Activated CD8-positive, alpha-beta memory T cell treated with anti-CD3 and anti-CD28 coated beads for 24 hours (primary cell): Measurements from ENCODE around the gene TTC16.

Experiments used
- DNase-seq: peaks from one replicate; pipeline ENCODE4 v3.0.0-alpha.2; 2020

TTC16 gene

DNA sequence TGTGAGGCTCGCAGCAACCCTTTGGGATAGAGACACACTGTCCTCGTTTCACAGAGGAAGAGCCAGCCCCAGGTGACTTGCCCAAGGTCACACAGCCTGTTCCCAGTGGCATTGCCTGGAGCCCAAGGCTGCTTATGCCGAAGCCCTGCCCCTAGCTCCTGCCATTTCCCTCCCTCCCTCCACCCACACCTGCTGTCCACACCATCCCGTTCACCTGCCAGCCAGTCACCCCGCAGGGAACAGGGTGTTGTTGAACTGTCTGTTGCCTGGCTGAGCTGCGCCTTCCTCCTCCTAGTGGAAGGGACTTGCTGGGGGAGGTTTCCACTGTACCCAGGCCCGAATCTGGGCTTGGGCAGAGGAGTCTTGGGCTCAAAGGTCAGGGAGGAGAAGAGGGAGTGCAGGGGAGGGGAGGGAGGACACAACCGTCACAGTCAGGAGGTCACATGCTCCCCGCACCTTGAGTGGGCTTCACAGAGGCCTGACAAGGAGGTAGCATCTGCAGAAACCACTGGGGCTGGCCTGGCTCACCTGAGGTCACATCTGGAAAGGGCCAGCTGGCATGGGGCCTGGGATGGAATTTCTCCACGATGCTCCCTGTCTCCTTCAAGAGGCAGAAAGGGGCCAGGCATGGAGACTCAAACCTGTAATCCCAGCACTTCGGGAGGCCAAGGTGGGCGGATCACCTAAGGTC is 6.3 kb downstream of the TTC16 start:
- no peak for DNase-seq

DNA sequence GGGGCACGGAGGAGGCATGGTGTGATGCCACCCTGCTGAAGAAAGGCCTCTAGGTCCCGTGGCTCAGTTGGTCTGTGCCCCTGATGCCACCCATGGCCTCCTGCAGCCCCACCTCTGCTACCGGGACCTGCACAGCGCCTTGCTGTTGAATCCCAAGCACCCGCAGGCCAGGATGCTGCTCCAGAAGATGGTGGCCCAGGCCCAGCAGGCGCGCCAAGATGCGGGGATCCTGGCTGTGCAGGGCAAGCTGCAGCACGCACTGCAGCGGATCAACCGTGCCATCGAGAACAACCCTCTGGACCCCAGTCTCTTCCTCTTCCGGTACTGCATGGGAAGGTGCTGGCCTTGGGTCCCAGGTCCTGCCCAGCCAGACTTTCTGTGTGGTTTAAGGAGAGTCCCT is 7.1 kb downstream of the TTC16 start:
- no peak for DNase-seq

DNA sequence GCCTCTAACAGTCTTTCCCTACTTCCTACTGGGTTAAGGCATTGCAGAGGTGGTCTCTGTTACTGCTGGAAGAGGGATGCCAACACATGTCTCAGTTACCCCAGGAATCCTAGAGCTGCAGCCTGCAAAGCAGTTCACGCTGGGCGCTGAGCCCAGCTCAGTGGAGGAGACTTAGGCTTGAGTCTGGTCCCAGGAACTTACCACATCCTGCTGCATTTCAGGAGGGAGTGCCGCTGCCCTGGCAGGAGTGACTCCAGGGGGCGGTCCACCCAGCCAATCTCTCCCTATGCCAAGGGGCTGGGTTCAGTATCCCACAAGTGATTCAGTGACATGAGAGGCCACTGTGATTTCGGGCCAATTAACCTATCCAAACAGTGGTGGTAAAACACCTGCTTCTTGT is 7.6 kb downstream of the TTC16 start:
- DNase-seq = no peak

DNA sequence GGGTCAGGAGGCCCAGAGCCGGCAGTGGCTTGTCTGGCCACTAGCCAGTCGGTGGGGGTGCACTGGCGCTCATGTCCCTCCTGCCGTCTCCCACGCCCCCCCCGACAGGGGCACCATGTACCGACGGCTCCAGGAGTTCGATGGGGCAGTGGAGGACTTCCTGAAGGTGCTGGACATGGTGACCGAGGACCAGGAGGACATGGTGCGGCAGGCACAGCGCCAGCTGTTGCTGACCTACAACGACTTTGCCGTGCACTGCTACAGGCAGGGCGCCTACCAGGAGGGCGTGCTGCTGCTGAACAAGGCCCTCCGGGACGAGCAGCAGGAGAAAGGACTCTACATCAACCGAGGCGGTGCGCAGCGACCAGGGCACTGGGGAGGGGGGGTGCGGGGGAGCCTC is 8.1 kb downstream of the TTC16 start:
- DNase-seq = no peak

DNA sequence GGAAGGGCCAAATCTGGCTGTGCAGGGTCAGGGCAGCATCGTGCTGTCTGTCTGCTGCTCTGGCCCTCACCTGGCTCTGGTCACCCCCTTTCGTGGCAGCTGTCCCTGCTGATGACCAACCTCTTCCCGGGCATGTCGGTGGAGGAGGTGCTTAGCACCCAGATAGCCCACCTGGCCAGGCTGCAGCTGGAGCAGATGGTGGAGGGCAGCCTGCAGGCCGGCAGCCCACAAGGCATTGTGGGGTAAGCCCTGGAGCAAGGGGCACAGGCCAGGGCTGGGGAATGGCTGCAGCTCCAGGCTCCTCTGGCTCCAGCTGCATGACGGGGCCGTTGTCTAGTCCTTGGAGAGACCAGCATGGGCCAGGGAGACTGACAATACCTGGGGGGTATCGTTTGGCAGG is 11.0 kb downstream of the TTC16 start:
- no peak for DNase-seq

DNA sequence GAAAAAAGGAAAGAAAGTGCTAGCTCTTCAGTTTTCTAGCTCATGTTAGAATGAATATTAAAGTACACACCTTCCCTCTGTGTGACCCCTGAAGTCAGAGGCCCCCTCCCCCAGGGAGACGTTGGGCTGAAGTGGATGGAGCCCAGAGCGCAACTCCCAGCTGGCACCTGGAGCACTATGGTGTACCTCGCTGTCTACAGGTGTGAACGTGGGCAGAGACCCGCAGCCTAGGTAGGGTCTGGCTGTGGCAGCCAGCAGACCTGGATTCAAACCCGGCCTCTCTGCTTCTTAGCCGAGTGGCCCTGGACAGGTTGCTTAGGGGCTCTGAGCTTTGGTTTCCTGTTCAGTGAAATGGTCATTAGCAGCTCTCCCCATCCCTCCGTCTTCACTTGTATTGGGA is 12.9 kb downstream of the TTC16 start:
- DNase-seq = no peak

DNA sequence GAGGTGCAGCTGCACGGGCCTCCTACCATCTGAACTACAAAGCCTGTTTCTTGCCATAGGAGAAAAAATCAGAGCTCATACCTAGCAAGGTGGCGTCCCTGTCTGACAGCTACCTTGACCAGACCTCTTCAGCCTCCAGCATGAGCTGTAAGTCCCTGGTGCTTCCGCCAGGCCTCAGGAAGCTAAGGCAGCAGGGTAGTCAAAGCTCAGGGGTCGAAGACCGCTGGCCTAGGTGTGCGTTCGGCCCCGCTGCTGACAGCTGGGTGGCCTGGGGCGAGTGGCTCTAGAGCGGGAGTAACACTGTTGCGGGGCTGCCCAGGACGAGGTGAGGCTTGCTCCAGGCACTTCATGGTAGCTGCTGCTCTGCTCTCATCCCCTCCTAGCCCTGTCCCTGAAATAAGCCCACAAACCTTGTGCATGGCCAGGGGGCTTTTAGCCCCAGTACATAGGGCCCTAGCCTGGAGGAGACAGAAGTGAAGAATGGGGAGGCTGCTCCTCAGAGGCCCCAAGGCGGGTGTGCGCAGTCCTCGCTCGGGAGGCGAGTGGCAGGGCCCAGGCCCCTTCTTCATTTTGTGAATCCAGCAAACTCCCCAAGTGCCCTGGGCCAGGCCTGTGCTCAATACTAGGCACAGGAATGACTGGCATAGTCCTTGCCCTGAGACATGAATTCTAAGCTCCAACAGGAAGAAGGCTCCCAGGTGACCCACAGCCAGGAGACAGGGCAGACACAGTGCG is 13.8 kb downstream of the TTC16 start:
- DNase-seq = no peak

DNA sequence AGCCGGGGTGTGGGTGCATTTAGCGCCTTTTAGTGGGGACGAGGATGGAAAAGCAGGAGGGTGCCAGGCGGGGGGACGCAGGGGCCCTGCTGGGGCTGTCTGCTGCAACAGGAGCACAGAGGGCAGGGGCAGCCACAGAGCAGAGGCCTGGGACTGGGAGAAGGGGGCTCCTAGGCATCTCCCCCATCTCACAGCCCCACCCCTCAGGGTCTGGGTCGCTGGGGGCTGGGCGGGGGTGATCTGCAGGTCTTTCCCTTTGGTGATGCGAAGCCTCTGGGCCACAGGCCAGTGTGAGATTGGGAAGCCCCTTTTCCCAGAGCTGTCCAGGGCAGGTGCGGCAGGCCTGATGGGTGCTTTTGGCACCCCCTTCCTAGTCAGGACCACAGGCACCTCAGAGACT is 14.4 kb downstream of the TTC16 start:
- no peak for DNase-seq

DNA sequence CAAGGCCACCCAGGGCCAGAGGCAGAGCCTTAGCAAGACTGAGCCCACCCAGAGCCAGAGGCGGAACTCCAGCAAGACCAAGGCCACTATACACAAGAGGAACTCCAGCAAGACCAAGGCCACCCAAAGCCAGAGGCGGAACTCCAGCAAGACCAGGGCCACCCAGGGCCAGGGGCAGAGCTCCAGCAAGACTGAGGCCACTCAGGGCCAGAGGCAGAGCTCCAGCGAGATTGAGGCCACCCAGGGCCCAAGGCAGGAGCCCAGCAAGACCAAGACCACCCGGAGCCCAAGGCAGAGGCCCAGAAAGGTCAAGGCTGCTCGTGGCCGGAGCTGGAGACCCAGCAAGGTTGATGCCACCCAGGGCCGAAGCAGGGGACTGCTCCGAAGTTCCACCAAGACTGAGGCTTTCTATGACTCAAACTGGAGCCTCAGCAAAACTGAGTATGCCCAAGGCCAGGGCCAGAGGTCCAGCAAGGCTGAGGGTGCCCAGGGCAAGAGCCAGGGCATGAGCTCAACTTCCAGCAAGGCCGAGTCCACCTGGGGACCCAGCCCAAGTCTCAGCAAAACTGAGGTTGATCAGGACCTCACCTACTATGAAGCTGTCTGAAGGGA is 15.0 kb downstream of the TTC16 start:
- no peak for DNase-seq

DNA sequence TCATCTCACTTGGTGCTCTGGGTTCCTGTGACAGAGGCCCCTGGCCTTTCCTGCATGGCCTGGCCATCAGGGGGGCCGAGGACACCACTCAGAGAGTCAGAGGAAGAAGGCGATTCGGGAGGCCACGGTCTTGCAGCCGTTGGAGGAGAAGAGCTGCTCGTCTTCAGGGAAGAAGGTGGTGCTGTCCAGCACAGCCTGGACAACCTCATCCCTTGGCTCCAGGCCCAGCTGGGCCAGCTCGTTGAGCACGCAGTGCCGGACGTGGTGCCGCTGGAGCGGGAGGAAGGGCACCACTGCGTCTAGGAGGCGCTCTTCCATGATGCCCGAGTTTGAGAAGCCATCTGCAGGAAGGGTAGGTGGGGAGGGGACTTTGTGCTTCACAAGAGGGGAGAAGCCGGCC is 16.1 kb downstream of the TTC16 start:
- DNase-seq = no peak

DNA sequence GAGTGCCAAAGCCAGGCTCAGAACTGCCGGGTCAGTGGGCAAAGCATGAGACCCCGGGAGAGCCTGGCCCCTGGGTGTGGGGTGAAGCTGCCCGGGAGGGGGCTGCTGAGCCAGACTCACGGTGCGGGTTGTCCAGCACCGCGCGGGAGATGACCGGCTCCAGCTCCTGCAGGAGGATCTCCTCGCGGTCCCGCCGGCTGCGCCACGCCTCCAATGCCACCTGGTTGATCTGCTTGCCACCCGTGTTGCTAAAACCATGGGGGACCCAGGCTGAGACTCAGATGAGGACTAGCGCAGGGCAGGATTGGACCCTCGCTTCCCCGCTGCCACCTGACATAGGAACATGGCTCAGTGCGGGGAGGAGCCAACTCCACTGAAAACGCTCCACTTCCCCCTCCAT is 16.6 kb downstream of the TTC16 start:
- no peak for DNase-seq

DNA sequence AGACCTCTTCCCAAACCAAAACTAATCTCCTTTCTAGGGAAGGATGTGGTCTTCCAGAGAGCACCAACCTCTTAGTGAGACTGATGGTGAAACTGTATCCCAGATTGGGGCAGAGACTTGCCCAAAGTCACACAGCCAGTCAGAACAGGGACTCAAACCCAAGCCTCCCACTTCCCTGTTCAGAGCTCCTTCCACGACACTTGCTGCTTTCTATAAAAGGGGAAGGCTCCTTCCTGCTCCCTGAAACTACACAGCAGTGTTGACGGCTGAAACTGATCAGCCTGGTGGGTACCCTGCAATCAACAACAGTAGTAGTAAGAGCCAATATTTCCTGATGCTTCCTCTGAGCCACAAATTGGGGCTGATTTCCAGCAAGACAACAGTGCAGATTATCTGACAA is 17.7 kb downstream of the TTC16 start:
- DNase-seq = no peak

DNA sequence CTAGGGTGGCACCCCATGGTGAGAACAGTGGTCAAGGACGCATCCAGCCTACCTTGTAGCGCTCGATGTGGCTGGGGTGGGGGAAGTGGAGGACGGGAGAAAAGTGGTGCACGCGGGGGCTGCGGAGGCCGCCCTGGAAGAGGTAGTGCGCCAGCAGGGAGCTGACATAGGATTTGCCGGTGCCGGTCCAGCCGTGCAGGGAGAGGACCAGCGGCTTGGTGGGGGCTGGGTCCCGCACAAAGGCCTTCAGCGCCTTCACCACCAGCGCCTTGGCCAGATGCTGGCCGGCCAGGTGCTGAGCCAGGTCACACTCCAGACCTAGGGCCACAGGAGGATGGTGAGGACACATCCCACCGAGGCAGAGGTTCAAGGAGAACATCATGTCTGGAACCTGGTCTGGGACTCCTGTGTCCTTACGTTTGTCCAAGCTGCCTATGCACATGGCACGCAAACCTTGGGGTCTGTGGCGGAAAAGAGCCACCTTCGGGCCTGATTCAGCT is 18.4 kb downstream of the TTC16 start:
- DNase-seq = no peak

DNA sequence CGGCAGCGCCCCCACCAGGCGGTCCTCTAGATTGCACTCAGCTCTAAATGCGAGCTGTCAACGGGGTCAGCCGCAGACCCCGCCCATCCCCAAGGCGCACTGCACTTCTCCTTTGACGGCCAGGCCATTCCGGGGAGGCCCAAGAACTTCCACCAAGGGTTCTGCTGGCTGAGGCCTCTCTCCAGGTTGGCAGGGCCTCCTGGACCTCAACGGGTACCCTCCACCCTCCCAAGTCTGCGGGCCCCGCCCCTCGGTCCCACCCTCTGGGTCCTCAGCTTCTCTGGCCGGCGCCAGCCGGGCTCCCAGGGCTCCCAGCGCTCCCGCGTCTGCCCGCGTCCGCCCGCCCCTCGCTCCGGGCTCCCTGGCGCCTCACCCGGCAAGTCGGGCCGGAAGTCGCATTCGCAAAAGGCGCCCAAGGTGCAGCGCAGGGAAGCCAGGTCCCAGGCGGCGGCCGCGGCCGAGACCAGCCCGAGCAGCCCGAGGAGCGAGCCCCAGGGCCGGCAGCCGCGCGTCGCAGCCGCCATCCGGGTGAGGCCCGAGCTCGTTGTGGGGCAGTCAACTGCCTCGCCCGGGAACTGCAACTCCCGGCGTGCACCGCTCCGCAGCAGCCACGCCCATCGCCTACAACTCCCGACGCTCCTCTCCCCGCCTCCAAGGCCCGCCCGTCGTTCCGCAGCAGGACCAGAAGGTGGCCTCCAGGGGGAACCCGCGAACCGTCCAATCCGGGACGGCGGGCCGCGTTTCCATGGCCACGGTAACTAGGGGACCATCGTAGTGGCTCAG is 19.1 kb downstream of the TTC16 start, which contains the start of gene TOR2A:
Gene TOR2A, minus strand, starts transcription at position 548 of the 783 bp plus-strand sequence. Its CDS starts 24 bp downstream, at position 524.
- peak; percentile 99 for DNase-seq

DNA sequence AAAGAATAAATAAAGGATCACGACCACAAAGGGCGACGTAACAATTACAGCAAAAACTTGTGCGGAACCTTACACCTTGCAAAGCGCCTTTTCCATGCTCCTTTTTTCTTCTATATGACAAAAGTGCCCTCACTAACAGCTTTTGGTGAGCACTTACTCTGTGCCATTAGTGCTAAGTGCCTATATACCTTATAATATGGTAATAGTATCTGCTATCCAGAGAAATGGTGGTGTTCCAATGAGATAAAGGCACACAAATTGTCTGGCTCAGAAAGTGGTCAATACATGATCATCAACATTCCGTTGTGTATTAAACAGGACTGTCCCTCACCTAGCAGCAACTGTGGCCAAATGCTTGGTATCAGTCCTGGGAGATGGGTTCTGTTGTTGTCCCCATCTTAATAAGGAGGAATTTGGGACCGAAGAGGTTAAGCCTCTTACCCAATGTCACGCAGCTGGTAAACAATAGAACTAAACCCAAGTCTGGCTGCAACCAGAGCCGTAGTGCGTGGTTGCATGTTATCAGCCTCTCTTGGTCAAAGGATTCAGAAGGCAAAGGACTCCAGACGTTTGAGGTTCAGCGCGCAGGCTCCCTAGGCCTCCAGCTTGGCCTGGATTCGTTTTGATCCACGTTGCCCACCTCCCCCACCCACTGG is 19.8 kb downstream of the TTC16 start:
- DNase-seq = no peak

DNA sequence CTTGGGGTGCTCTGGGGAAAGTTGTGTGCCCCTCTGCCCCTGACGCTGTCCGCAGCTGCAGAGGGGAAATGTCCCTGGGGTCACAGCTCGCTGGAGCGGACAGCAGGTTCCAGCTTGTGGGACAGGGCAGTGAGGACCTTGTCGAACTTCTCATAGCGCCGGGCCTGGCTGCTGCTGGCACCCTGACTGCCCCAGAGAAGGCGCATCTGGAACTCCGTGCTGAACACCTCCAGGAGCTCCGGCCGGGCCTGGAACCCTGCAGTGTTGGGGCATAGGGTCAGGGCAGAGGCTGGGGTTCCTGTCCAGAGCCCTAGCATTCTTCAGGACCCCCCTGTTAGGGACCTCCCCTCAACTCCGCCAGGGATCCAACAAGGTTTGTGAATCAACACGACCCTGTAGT is 22.8 kb downstream of the TTC16 start:
- DNase-seq = no peak

DNA sequence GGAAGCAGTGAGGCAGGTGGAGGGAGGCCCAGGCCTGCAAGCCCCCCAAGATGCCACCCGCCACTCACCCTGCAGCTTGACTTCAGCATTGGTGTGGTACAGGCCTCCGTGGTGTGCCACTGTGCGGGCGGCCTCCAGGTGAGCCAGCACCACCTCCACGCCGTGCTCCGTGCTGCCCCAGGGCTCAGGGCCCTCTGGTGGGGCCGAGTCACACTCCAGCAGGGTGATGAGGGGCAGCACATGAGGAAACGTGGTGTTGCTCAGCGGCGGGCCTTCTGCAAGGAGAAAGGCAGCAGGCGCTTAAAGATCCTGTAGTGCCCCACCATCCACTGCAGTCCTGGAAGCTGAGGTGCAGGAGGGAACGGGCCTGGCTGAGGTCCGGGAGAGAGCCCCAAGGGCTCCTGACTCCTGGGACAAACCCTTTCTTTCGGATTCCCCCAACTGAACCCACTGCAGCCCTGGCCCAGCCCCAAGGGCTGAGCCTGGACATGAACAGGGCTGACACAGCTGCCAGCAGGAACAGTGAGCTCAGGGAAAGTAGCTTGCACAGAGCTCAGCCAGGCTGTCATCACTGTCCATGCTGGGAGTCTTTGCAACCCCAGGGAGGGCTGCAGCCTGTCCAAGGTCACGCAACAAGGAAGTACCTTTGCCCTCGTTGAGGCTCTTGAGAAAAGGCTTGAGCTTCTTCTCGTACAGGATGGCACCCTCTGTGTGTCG is 23.9 kb downstream of the TTC16 start:
- no peak for DNase-seq

DNA sequence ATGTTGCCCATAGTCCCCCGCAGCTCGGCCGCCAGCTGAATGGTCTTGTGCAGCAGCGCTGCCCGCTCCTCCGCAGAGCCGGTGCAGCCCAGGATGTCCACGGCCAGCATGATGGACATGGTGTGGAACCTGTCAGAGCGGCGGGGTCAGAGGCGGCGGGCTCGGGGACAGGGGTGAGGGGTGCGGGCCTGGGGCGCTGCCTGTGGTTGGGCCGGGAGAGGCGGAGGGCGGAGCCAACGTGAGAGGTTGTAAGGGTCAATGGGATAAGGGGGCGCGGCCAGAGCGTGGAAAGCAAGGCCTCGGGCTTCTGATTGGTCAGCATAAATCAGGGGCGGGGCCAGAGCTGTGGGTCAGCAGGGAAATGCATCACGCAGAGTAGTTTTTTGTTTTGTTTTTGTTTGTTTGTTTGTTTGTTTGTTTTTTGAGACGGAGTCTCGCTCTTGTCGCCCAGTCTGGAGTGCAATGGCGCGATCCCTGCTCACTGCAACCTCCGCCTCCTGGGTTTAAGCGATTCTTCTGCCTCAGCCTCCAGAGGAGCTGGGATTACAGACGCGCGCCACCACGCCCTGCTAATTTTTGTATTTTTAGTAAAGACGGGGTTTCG is 26.1 kb downstream of the TTC16 start:
- DNase-seq = no peak

DNA sequence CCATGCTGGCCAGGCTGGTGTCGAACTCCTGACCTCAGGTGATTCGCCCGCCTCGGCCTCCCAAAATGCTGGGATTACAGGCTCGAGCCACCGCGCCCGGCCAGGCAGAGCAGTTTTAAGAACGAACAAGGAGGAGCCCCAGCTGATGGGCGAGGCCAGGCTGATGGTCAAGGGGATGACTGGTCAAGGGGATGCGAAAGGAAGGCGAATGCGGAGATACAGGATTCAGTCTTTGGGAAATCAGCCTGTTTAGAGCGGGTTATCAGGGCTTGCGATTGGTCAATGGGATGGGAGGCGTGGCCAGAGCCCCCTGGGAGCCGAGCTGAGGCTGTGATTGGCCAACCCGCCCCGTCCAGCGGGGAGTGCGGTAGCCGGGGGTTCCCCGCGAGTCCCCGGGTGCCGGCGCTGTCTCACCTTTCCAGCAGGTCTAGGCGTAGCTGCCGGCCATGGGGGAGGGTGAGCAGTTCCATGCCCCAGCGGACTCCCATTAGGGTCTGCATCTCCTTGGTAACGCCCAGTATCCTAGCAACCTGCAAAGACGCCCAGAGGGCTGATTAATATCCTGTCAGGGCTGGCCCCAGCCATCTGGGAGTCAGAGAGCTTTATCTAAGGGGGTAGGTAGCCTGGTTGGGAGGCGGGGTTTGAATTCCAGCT is 26.7 kb downstream of the TTC16 start:
- DNase-seq = no peak

DNA sequence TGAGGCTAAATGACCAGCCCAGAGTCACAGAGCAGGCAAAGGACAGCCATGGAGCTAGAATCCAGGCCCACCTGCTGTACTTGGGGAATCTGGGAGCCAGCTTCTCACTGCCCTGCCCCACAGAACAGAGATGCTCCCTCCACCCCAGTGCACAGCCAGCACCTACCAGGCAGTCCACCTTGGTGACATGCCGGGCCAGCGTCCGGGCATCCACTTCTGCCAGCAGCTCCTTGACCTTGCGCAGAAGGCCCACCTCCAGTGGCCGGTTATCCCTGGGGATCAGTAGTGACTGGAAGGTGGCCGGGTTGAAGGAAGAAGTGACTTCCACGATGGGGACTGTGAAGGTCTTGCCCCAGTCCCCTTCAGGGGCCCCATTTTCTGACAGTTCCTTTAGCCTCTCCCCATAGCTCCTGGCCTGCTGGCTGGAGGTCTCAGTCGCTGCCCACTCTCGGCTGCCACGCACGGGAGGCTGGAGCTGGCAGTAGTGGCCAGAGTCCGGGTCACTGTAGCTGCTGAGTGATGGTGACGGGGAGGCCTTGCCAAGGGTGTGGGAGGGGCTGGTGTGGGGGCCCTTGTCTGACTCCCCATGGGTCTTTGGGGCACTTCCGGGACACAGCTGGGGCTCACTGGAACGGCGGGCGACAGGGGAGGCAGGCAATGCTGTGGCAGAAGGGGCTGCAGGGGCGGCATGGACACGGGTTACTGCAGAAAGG is 28.7 kb downstream of the TTC16 start:
- DNase-seq = no peak
